ENCODE measurements around the gene FAAH. TPM values are rescaled to one million over a fixed set of nuclear protein-coding genes. Genes with fewer than 3 reads are reported as not detected.

Gene FAAH
- 1.4 and 2.0 TPM in 2 replicates for total RNA-seq

DNA sequence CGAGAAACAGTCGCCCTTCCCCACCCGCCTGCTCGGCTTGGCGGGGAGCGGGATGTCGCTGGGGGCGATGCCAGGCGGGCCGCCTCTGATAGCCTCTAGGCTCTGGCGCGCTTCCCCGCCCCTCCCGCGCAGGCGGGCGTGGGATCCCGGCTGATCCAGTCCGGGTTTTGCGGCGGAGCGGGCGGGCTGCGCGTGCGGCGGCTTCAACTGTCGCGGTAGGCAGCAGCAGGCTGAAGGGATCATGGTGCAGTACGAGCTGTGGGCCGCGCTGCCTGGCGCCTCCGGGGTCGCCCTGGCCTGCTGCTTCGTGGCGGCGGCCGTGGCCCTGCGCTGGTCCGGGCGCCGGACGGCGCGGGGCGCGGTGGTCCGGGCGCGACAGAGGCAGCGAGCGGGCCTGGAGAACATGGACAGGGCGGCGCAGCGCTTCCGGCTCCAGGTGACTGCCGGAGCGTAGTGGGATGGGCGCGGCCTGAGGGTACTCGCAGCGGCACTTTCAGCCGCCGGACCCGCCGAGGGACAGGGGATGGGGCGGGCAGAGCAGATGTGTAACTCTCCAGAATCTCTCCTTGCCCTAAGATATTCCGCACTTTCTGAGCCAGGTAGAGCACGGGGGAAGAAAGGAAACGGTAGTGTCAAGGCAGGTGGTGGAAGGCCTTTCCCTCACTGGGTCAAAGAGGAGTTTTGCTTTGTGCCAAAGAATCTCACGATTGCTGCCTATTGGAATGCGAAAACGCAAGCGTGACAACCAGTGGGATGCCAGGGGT, at the start of gene FAAH:
Gene FAAH, plus strand, starts transcription at position 210 of the 764 bp plus-strand sequence. Its CDS starts 32 bp downstream, at position 242.

Other genes starting within 250 kb of the FAAH start
- not detected in 2 replicates for gene TSPAN1, start 219.2 kb upstream of the FAAH start, total RNA-seq
- gene P3R3URF, start 217.8 kb upstream of the FAAH start, total RNA-seq, result not detected in 2 replicates
- gene POMGNT1, start 195.9 kb upstream of the FAAH start, total RNA-seq, result 25.2 and 27.4 TPM in 2 replicates
- gene LURAP1, start 191.0 kb upstream of the FAAH start, total RNA-seq, result 4.3 and 4.4 TPM in 2 replicates
- 0.86 and 0.95 TPM in 2 replicates for gene RAD54L, start 146.6 kb upstream of the FAAH start, total RNA-seq
- 49.2 and 67.5 TPM in 2 replicates for gene LRRC41, start 90.7 kb upstream of the FAAH start, total RNA-seq
- gene UQCRH, start 90.6 kb upstream of the FAAH start, total RNA-seq, result 951 and 1,064 TPM in 2 replicates
- 9.8 and 11.4 TPM in 2 replicates for gene NSUN4, start 53.5 kb upstream of the FAAH start, total RNA-seq
- gene DMBX1, start 95.5 kb downstream of the FAAH start, total RNA-seq, result not detected in 2 replicates
- not detected in 2 replicates for gene KNCN, start 157.3 kb downstream of the FAAH start, total RNA-seq
- gene MKNK1, start 210.0 kb downstream of the FAAH start, total RNA-seq, result 16.9 and 20.6 TPM in 2 replicates
- 9.1 and 12.5 TPM in 2 replicates for gene MOB3C, start 222.5 kb downstream of the FAAH start, total RNA-seq